Posterior vena cava (tissue), 2 donors: ENCODE data around the gene ZNF460. TPM values are rescaled to one million over a fixed set of nuclear protein-coding genes. Genes with fewer than 3 reads are reported as not detected.
"Not testable (repeated sequence)": the region's sequence is repeated elsewhere in the genome, so short reads cannot be mapped to it uniquely, and the experiment has no call there.

Experiments
- DNase-seq: peaks from one replicate; pipeline ENCODE4 v3.0.0-alpha.2; 2020; ENCODE audit warnings: low spot score
- intact Hi-C, 2 donors: fragments of 100-400 bp; cut with DNase I; formaldehyde crosslinking; loops; one replicate each; pipeline versions ENCODE4 v1.14.1 to v1.14.2; 2022 to 2023
- long read RNA-seq, 2 donors: library from polyadenylated mRNA; unstranded; transcript quantifications; one replicate each; pipeline ENCODE4 v2.0.0, GENCODE V29; 2020 to 2021
- total RNA-seq, 2 donors: library from RNA; stranded (reverse); fragmentation: NEBNext Ultra II Directional; extraction: Animal tissue kit (Norgen Biotek cat#: 25700); gene quantifications; one replicate each; pipeline ENCODE4 v1.2.1, GENCODE V29; 2021
- donor health status: DM: yes; HTN: yes; CAD: no.
- donor health status: DM: yes; HTN: yes; CAD: no.

The ZNF460 gene
- total RNA-seq, result 10 to 100 TPM; 46.6 to 49.7 TPM
- long read RNA-seq, donor 1, partial matches to known transcripts, result 0 of 1 reads
- long read RNA-seq, donor 1, other reads (novel, unspliced or antisense), result 0 of 1 reads
- long read RNA-seq, donor 2, partial matches to known transcripts, result 0 of 1 reads
- long read RNA-seq, donor 2, other reads (novel, unspliced or antisense), result 0 of 1 reads

DNA sequence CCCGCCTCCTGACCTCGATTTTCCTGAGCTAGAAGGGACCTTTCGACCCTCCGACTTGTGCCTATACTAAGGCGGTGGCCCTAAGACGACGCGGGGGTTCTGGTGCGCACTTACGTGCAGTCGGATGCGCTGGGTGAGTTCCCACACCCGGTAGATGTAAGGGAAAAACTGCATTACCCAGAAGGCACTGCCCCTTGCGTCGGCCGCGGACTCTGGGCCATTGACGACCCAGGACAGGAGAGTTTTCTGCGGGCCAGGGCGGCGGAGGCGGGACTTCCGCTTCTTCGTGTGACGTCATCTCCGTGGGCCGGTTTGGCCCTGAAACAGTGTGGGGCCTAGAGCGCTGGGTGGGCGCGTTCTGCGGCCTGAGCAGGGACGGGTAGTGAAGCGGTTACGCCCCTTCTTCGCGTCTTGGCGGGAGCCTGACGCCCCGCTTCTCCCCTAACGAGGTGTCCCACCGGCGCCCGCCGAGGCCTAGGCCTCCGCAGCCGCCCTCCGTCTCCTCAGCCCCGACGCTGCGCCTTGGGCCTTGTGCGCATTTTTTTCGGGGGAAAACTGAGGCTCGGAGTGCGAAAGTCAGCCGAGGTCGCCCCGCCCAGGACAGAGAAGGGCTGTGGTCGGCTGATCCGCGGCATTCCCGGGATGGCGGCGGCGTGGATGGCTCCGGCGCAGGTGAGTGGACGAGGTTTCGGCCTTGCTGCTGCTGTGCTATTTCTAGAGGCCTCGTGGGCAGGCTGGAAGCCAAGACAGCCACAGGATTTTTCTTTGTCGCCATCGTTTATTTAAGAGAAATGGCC, at the start of gene ZNF460:
ZNF460 (plus strand) TSS at position 321 of the 797 bp plus-strand sequence; CDS start at position 643, 322 bp downstream.
- peak; percentile 99 for DNase-seq
- intact Hi-C loops, result no loop called here

- no peak for DNase-seq
- intact Hi-C loops, result no loop called here
Measured at GRCh38 chr19:57231686-57232085, 48.6 kb upstream of the ZNF460 start.

DNA sequence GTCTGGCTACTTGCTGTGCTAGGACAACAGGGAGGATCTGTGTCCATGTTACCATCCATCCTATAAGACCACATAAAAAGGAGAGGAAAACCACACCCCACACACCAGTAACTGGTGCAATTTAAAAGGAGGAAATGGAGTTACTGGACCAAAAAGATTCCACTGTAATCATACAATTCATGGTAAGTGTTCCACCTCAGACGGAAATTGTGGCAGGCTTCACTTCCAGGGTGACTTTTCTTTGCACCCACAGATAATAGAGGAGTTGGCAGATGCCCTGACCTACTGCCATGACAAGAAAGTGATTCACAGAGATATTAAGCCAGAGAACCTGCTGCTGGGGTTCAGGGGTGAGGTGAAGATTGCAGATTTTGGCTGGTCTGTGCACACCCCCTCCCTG, 47.1 kb upstream of the ZNF460 start:
- DNase-seq, result no peak
- intact Hi-C loops, result no loop called here

DNA sequence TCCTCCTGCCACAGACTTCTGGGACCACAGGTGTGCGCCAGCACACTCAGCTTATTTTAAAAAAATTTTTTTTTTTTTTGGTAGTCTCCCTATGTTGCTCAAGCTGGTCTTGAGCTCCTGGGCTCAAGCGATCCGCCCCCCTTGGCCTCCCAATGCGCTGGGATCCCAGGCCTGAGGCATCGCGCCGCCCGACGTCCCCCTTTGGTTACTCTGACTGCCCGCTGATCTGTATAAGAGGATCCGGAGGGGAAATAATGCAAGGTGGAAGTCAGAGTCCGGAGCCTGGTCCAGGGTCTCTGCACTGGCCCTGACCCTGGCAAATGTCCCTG, 40.3 kb upstream of the ZNF460 start:
- DNase-seq, result no peak
- intact Hi-C loops, result loop anchor here in 1 of 2 donors (5.0 kb wide), 1 partner anchor 37 kb away; no protein-coding TSS in a partner anchor

GRCh38 chr19:57240311-57241090, 39.8 kb upstream of the ZNF460 start, which contains the start of gene ZNF805:
TSS of gene ZNF805 (plus strand) at chr19:57240632. CDS start at chr19:57240892, 260 bp downstream.
- intact Hi-C loops, result loop anchor here in 1 of 2 donors (5.0 kb wide), 1 partner anchor 37 kb away; no protein-coding TSS in a partner anchor

GRCh38 chr19:57241176-57241575, 39.1 kb upstream of the ZNF460 start:
- intact Hi-C loops, result loop anchor here in 1 of 2 donors (5.0 kb wide), 1 partner anchor 36 kb away; no protein-coding TSS in a partner anchor
- DNase-seq, result no peak

More at GRCh38 chr19:57240311-57241090, 39.8 kb upstream of the ZNF460 start, which contains the start of gene ZNF805:
- DNase-seq, result peak; percentile 99

DNA sequence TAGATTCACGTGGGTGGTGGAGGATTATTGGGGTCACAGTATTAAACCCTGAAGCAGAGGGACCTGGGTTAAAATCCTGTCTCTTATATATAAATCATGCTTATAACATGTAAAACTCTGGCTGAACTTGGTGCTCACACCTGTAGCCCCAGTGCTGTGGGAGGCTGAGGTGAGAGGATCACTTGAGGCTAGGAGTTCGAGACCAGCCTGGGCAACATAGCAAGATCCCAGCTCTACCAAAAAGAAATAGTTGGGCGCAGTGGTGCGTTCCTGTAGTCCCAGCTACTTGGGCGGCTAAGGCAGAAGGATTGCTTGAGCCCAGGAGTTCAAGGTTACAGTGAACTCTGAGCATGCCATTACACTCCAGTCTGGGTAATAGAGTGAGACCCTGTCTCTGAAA, 37.5 kb upstream of the ZNF460 start:
- DNase-seq, result no peak
- intact Hi-C loops, result loop anchor here in 1 of 2 donors (5.0 kb wide), 1 partner anchor 34 kb away; no protein-coding TSS in a partner anchor

DNA sequence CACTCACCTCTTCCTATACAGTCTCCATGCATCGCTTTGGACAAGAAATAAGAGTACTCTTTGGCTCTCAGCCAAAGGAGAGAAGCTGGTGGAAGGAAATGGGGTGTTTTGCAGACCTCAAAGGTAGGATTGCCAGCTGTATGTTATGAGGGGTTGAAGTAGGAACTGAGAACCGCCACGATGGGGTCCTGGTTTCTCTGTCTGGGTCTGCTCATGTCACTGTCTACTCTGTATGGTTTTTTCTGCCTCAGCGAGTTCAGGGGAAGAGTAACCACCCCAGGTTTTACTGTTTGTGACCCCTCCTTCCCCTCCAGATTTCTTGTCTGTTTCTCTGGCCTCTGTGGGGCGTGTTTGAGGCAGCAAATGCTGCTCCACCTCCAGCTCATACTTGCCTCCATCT, 35.8 kb upstream of the ZNF460 start:
- intact Hi-C loops, result loop anchor here in 1 of 2 donors (5.0 kb wide), 1 partner anchor 33 kb away; no protein-coding TSS in a partner anchor

GRCh38 chr19:57245066-57245465, 35.2 kb upstream of the ZNF460 start:
- DNase-seq, result no peak
- intact Hi-C loops, result no loop called here

More for the DNA sequence above, 35.8 kb upstream of the ZNF460 start:
- no peak for DNase-seq

- intact Hi-C loops, result no loop called here
- DNase-seq, result no peak
Measured at GRCh38 chr19:57245959-57246358, 34.3 kb upstream of the ZNF460 start.

DNA sequence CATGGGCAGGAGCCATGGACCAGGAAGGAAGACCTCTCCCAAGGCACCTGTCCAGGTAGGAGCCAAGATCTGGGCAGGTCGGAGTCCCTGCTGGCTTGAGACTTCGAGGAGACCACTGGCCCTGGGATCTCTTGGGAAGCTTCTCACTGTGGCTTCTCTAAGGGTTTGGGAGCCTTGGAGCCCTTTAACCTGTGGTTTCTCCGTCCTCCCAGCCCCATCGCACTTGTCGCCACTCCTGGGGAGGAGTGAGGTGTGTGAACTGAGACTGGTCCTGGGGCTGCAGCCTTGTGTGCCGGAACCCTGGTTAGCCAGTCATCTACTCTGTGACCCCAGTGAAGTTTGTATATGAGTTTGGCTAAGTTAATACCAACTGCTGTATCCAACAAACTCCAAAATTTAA, 31.6 kb upstream of the ZNF460 start:
- intact Hi-C loops, result no loop called here
- DNase-seq, result no peak

DNA sequence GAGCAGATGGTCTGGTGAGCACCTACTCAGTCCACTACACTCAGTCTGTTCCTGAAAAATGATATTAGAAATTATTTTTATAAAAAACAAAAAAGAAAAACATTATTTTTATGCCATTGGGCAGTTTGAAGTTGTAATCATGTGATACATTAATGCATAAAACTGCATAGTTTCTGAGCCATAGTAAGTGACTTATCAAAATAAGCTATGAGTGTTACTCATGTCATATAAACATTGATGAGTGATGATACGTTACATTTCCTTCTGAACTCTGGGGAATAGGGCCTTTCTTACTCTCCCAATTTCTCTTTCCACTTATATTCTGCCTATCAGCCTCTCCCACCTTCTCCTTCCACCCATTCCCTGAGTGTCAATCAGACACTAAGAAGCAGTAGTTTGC, 31.0 kb upstream of the ZNF460 start:
- intact Hi-C loops, result no loop called here

GRCh38 chr19:57253767-57254166, 26.5 kb upstream of the ZNF460 start:
- DNase-seq, result not testable (repeated sequence)
- intact Hi-C loops, result loop anchor here in 1 of 2 donors (2.0 kb wide), 1 partner anchor 27 kb away; no protein-coding TSS in a partner anchor

More for the DNA sequence above, 31.0 kb upstream of the ZNF460 start:
- no peak for DNase-seq

DNA sequence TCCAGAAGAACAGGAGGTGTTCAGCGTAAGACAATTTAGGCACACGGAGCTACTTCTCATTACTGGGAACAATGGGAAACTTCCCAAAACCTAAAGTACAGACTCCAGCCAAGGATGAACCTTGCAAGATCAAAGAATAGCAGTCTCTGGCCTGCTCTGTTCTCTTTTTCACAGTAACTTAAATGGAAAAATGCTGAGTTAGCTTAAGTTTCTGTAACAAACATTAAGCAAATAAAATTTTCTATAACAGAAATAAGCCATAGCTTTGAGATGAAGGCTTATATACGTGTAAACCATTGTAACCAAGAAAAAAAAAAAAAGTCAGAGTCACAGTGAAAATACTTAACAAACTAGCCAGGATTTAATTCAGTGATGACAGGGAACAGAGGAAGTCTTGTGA, 18.2 kb upstream of the ZNF460 start:
- no peak for DNase-seq
- intact Hi-C loops, result no loop called here

- intact Hi-C loops, result no loop called here
- no peak for DNase-seq
Measured at GRCh38 chr19:57263244-57263741, 17.0 kb upstream of the ZNF460 start.

DNA sequence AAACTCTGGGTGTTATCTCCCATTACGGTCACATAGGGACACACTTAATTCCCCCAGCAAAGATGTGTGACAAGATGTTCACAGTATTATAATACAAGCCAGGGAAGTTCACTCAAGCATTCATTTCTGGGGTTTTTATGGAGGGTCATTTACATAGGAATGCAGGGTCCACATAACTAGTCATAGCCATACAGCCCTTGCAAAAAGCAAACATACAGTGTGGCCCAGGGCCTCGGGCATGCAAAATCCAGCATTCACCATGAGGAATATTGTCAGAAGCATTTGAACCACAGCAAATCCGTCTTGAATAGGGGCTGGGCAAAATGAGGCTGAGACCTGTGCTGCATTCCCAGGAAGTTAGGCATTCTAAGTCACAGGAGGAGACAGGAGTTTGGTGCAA, 13.0 kb upstream of the ZNF460 start:
- intact Hi-C loops, result no loop called here
- no peak for DNase-seq

GRCh38 chr19:57269515-57270250, 10.6 kb upstream of the ZNF460 start:
- no peak for DNase-seq
- intact Hi-C loops, result no loop called here

DNA sequence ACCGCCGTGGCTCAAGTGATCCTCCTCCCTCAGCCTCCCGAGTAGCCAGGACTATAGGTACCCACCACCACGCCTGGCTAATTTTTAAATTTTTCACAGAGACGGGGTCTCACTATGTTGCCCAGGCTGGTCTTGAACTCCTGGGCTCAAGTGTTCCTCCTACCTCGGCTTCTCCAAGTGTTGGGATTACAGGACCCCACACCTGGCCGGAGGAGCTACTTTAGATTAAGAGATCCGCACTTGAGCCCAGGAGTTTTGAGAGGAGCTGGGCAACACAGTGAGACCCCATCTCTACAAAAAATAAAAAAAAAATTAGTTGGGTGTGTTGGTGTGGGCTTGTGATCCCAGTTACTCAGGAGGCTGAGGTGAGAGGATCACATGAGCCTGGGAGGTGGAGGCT, 9.0 kb upstream of the ZNF460 start:
- intact Hi-C loops, result no loop called here
- DNase-seq, result no peak

GRCh38 chr19:57273014-57273413, 7.3 kb upstream of the ZNF460 start:
- DNase-seq, result no peak

More at GRCh38 chr19:57273014-57273413, 7.3 kb upstream of the ZNF460 start:
- intact Hi-C loops, result no loop called here
